HG03571 (cell line): ENCODE measurements around the gene FGD4.

Experiments used
- ATAC-seq: cut with Tn5 transposase; IDR thresholded peaks from one replicate; pipeline ENCODE4 v1.9.1; 2021; ENCODE audit not compliant: unreplicated experiment

The FGD4 gene

GRCh38 chr12:32399370-32400113 is at the start of gene FGD4:
FGD4 (plus strand) TSS chr12:32399558.
- peak; percentile 79 for ATAC-seq

DNA sequence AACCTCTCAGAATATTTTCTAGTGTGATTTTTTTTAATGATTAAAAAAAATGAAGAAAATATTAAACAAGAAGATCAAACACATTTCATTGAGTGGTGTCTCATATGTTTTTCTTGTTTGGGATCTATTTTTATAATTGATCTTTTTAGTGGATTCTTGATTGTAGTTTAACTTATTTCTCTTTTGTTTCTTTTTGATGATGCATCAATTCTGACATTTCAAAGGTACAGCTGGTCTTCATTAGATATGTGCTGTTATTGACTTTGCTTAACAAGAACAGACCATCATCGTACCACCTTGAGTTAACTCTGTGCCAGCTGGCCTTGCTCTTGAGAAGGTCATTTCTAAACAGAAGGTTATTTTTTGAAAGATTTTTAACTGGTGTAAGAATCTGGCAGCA is 45.8 kb upstream of the FGD4 start:
- no peak for ATAC-seq

- ATAC-seq = no peak
These were observed 41.6 kb upstream of the FGD4 start for GRCh38 chr12:32357601-32358249.

DNA sequence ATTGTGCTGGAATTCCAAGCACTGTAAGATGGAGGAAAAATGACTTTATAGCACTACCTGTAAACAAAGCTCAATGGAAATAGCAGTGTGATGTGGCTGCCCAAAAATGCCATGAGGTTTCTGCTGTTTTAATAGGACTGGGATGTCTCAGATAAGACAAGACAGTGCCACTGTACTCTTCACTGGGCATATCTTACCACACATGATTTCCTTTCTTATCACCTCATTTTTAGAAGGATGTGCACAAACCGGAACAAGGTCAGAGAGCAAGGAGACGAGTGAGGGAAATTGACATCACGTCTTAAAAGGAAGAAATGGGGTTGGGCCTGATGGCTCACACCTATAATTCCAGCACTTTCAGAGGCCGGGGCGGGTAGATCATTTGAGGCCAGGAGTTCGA is 38.4 kb upstream of the FGD4 start:
- ATAC-seq = no peak

DNA sequence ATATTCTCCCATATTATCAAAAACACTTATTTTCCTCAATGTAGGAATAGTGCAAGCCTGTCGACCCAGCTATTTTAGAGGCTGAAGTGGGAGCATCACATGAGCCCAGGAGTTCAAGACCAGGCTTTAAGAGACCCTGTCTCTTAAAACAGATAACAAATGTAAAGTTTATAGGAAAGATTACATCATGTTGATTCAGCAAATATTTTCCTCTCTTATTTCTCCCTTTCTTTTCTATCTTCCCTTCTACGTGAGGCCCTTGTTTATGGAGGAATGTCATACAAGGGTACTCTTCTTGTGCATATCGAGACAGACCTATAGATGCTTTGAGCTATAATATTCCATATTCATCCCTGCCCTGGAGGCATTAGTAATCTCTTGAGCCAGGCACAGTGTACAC is 36.5 kb upstream of the FGD4 start:
- no peak for ATAC-seq

- ATAC-seq = peak; percentile 51
These were observed 33.8 kb upstream of the FGD4 start for GRCh38 chr12:32365473-32366064.

DNA sequence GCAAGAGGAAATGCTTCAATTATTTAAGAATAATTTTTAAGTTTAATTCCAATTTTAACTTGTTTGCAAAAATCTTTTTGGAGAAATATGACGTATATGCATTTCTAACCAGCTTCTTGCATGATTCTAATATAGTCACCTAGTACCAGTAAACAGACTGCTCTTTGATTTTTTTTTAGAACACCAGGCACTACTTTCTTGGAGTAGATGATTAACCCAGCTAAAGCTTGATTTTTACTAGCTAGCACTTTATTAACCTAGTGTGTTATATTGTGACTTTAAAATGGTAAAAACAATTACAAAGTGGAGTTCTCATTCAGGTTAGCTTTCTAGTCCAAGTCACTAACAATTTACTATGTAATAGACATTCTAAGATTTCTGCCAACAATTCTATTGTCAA is 32.6 kb upstream of the FGD4 start:
- ATAC-seq = no peak

- no peak for ATAC-seq
These were observed 32.0 kb upstream of the FGD4 start for GRCh38 chr12:32367381-32367780.

- ATAC-seq = no peak
These were observed 30.2 kb upstream of the FGD4 start for GRCh38 chr12:32369202-32369601.

- no peak for ATAC-seq
These were observed 21.9 kb upstream of the FGD4 start for GRCh38 chr12:32377344-32378055.

DNA sequence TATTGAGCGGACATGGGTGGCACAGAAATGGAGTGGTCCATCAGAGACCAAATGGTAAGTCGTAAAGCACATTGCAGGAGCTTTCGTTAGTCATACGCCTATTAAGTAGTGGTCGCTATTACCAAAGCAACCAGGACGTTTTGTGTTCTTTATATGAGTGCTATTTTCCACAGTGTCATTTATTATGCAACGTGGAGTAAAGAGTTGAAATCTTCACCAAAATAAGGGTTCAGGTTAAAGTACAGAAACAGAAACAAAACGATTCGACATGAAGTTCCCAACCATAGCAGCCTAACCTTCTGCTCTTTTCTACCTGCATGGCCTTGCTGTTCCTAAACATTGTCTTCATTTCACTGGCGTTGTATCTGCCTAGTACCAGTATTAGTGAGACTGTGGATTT is 20.1 kb upstream of the FGD4 start:
- ATAC-seq = no peak

GRCh38 chr12:32379667-32380066 is 19.7 kb upstream of the FGD4 start:
- ATAC-seq = no peak

DNA sequence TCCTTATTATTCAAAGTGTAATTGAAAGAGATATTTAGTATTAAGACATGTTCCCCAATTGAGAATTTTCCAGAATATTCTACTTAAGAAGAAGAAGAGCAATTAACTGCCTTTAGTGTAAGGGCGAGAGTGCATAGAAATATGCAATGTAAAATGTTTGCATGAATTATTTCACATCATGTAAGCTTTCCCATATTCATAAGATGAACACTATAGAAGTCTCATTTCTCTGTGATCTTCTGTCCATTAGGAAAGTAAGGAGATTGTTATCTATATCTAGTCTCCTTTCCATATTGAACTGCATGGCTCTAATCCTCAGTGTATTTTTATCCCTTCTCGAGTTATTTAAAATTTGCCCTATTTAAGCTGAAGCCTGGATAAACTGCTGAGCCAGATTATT is 17.1 kb upstream of the FGD4 start:
- no peak for ATAC-seq

- no peak for ATAC-seq
These were observed 8.7 kb upstream of the FGD4 start for GRCh38 chr12:32390572-32391219.

- ATAC-seq = no peak
These were observed 4.3 kb upstream of the FGD4 start for GRCh38 chr12:32395026-32395425.

- ATAC-seq = no peak
These were observed 1.7 kb upstream of the FGD4 start for GRCh38 chr12:32397696-32398095.

DNA sequence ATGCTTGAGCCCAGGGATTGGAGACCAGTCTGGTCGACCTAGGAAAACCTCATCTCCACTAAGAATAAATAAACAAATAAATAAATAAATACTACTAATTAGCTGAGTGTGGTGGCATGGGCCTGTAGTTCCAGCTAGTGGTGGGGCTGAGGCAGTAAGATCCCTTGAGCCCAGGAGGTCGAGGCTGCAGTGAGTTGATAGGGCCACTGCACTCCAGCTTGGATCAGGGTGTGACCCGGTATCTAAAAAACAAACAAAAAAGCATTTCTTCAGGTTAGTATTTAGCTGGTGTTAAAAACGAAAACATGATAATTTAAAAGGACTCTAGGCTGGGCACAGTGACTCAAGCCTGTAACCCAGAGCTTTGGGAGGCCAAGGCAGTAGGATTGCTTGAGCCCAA is 1.2 kb upstream of the FGD4 start:
- no peak for ATAC-seq

GRCh38 chr12:32398816-32399369 is 465 bp upstream of the FGD4 start:
- no peak for ATAC-seq

DNA sequence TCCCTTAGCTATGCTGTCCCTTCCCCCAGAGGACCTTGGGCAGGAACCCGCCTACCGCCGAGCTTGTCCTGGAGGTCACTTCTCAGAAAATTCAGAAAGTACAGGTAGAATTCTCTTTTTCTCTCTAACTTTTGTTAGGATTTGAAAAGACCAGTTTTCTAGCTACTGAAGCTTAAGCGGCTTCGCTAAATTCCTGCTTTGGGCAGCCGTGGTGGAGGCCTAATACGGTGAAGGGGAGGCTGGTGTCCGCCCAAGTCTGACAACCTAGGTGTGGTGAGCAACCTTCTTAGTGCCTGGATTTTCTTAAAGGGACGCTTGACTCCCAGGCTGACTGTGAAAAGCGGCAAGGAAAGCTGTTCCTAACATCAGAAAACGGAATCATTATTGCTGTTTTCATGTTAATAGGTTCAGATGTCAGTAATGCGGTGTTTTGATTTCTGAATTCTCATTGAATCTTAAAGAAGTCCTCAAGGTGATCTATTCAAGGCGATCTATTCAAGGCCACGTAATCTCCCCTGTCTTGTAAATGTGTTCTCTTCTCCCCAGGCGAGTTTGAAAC is 835 bp downstream of the FGD4 start:
- no peak for ATAC-seq

GRCh38 chr12:32400866-32401265 is 1.5 kb downstream of the FGD4 start:
- ATAC-seq = no peak

DNA sequence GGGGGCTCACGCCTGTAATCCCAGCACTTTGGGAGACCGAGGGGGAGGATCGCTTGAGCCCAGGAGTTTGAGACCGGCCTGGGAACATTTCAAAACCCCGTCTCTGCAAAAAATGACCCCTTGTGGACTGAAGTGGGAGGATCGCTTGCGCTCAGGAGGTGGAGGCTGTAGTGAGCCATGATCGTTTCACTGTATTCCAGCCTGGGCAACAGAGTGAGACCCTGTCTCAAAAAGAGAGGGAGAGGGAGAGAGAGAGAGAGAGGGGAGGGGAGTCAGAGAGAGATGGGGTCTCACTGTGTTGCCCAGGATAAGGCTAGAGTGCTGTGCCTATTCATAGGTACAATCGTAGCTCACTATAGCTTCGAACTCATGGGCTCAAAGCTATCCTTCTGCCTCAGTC is 2.8 kb downstream of the FGD4 start:
- ATAC-seq = no peak
